NT2/D1 (cell line): ENCODE data around the gene POLR1A.

Experiments used
- SUZ12 ChIP-seq: IDR thresholded peaks from 2 replicates; pipeline ENCODE4 v1.6.1; 2011; ENCODE audit not compliant: insufficient read length, insufficient read depth; ENCODE audit errors: extremely low read depth
- ZNF274 ChIP-seq: IDR thresholded peaks from 2 replicates; pipeline ENCODE4 v1.6.1; 2011; ENCODE audit warnings: mild to moderate bottlenecking, low read depth, low read length

DNA sequence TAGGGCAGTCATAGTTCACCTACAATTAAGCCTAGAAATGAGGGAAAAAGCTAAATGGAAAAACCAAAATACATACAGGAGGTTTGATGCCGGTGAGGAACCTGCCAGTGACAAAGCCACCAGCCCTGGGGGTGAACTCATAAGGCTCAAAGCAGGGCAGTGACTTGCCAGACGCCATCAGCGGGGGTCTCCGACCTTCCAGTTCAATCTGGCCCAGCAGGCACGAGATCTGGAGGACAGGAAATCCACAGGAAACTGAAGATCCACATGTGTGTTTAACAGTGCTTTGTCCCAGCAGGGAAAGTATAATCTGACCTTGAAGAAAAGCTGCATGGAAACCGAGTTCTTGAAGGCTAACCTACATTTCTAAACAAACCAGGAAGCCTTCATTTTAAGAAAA lies 60.1 kb downstream of the POLR1A start:
- no peak for TF ChIP-seq ZNF274
- TF ChIP-seq SUZ12 = no peak
